NCI-H187 treated with DMSO at 0.1 percent for 48 hours (cell line): ENCODE results near the gene MMAB.

Experiments used
- DNase-seq: peaks from one replicate; lab custom pipeline; 2025; lab: John Stamatoyannopoulos, UW

Gene MMAB

DNA sequence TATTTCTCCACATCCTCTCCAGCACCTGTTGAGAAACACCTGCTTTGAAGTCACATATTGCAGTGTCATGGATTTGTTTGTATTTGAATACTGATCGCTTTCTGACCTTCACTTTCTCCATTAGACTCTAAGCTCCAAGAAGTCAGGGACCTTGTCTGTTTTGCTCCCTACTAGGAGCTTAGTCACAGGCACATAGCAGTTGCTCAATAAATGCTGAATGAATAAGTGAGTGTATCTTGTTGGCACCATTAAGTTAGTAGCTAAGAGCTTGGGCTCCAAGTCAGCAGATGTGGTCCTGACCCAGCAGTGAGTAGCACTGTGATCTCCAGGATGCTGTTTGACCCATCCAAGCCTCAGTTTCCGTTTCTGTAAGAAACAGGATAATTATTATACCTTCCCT, 10.4 kb upstream of the MMAB start:
- DNase-seq: no peak

DNA sequence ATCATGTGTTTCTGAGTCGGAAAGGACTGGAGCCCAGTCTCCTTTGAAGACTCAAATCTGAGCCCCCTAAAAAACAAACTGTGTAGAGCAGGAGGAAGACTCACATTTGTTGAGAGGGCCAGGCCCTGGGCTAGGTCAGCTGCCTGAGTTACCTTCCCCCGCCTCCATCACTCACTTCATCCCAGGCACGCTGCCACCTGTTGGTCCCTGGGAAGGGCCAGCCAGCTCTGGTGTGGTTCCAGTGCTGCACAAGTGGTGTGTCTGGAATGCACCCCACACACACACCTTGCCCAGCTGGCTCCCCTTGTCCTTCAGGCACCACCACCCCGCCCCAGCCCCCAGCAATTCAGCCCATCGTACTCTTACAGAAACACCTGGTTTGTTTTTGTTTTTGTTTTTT, 9.3 kb upstream of the MMAB start:
- DNase-seq: no peak

DNA sequence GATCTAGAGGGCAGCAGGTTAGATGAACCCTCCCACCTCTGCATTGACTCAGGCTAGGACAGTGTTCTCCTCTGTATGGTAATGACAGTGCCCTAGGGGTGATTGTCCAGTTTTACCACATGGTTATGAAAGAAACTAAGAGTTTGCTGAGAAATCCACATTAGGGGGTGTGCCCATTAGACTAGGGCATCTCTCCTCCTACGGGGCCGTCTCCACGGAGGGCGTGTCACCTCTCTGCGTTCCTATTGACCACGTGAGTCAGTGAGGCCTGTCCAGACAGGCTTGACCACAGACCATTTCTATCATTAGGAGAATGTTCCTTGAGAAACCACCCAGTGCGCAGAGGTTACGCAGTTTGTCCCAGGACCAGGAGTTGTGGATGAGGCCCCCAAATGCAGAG, 8.6 kb upstream of the MMAB start:
- no peak for DNase-seq

DNA sequence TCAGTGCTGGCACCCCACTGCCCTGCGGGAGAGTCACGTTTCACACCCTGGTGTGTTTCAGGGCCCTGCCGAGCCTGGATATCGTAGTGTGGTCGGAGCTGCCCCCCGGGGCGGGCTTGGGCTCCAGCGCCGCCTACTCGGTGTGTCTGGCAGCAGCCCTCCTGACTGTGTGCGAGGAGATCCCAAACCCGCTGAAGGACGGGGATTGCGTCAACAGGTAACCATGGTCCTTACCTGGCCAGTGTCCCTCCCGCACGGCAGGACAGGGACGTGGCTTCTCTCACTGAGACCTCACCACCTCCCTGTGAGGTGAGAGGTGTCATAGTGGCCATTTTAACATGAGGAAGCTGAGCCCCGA, 8.0 kb upstream of the MMAB start:
- no peak for DNase-seq

DNA sequence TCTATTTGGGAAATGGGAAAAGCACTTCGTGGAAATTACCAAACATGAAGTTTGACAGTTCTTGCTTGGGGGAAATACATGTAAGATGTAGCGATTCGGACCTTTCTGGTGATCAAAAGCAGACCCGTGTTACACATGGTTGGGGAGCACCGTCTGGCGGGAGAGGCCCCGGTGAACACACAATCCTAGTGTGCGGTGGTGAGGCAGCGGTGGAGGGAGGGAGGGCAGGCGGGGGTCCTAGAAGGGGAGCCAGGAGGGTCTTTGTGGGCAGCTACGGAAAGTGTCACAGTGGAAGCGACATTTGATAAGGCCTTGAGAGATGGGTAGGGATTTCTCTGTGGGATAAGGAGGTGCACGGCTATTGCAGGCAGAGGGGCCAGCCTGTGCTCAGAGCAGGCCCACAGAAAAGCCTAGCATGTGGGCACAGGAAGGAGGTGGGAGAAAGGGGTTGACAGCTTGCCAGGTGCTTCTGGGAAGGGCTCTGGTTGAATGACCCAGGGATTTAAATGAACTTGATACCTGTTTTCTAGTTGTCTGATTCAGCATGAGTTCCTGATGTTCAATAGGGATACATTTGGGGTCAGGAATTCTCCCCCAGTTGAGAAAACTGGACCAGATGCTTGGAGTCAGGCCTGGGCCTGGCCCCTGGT, 7.5 kb upstream of the MMAB start:
- DNase-seq: no peak

DNA sequence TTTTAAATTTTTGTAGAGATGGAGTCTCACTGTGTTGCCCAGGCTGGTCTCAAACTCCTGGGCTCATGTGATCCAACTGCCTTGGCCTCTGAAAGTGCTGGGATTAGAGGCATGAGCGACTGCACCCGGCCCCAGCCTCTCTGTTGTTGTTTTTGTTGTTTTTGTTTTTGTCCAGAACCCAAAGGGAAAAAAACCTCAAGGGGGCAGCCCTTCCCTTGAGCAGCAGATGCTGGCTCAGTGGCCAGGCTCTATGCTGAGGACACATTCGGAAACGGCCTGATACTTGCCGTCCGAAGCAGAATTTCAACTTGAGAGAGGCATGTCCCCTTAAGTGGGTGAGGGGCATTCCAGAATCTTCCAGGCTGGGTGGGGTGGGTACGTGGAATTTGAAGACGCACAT, 7.0 kb upstream of the MMAB start:
- DNase-seq: no peak

DNA sequence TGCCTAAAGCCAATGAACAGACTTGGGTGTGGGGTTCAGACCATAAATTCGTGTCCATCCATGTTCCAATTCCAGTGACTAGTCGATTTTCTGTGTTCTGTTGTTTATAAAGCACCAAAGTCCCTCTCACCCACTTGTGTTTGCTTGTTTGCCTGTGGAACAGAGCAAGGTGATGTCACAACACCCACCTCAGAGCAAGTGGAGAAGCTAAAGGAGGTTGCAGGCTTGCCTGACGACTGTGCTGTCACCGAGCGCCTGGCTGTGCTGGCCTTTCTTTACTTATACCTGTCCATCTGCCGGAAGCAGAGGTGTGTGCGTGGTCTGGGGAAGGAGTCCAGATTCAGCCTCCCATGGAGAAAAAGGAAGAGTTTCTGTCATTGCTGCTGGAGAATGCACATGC, 6.3 kb upstream of the MMAB start:
- DNase-seq: no peak

DNA sequence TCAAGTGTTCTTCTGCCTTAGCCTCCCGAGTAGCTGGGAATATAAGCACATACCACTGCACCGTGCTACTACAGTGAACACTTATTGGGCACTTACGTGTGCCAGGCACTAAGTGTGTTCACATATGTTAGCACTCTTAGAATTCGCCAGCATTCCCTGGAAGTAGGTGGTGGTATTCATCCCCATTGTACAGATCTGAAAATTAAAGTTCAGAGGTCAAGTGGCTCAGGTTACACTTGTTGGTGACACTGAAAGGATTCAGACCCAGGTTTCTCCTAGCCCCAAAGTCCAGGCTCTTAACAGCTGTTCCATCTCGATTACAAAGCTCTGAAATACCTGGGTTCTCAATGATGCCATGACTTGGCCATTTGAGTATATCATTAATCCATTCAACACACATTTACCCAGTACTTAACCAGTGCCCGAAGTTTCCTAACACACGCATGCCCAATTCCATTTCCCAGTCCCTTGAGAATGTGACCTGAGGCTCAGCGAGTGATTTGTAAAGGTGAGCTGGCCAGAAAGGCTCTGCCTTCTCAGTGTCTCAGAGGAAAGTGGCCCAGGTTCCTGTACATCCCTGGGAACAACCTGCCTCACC, 5.1 kb upstream of the MMAB start:
- no peak for DNase-seq

DNA sequence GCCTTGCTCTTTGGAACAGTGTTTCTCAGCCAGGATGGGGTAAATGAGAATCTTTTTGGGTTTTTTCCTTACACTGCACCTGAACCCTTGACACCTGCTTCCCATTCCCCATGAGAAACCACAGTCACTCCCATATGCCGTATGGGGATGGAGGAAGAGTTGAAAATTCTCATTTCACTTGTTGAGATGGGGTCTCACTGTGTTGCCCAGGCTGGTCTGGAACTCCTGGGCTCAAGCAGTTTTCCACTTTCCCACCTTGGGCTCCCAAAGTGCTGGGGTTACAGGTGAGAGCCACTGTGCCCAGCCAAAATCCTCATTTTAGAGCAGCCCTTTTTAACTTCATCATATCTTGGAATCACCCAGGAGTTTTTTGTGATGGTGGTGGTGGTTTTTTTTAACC, 4.0 kb upstream of the MMAB start:
- DNase-seq: no peak

DNA sequence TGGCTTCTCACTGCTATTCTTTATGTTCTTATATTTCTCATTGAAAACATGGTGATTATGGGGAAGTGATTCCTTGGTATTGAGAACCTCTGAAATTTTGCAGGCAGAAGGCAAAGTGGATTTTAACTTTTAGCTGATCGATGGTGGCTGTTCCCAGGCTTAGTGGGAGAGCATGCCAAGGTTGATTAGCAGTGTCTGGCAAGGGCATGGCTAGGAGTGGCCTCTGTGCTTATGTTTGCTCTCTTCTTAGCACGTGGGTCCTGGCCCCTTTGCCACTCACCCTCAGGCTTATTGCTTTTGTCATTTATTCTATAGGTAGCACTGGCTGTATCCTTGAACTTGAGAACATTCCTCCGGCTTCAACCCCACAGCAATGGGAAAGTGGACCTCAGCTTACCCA, 2.4 kb upstream of the MMAB start:
- DNase-seq: no peak

DNA sequence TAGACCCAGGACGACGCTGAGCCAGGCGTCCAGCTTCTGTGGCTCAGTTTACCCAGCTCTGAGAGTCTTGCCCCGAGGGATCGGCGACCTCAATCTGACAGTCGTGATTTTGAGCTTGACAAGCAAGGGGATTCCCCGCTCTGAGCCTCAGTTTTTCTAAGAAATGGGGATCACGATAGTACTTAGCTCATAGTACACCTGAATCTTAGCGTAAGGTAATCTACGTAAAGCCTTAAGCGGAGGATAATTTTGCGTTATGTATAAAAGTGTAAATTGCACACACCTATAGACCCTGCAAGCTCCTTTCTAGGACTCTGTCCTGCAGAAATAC, 575 bp upstream of the MMAB start:
- no peak for DNase-seq

DNA sequence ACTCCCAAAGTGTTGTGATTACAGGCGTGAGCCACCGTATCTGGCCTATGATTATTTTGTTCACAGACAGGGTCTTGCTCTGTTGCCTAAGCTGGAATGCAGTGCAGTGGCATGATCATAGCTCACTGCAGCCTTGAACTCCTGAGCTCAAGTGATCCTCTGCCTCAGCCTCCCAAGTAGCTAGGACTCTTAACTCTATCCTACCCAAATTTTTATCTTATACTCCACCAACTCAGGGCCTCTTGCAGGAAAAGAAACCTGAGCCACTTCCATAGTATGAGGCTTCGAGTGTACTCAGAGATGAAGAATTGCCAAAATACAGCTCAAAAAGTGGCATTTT, 828 bp downstream of the MMAB start:
- DNase-seq: no peak

DNA sequence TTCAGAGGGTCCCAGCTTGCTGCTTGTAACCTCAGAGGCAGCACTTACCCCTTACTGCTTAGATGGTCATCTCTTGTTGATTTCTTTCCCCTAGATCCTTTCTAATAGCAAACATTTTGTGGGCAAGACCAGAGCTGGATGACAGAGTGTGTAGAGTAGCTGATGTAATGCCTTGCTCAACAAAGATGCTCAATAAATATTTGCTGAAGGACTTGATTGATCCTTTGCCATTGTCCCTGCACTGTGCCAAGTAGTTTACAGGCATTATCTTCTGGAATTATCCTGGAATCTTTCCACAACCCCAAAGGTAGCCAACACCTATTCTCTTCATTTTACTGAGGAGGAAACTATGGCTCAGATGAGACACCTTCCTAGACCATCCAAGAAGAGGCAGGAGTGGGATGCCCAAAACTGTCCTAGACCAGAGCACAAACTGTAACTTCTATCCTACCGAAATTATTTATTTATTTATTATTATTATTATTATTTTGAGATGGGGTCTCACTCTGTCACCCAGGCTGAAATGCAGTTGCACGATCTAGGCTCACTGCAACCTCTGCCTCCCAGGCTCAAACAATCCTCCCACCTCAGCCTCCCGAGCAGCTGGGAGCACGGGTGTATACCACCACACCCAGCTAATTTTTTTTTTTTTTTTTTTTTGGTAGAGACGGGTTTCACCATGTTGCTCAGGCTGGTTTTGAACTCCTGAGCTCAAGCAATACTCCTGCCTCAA, 1.4 kb downstream of the MMAB start:
- no peak for DNase-seq

DNA sequence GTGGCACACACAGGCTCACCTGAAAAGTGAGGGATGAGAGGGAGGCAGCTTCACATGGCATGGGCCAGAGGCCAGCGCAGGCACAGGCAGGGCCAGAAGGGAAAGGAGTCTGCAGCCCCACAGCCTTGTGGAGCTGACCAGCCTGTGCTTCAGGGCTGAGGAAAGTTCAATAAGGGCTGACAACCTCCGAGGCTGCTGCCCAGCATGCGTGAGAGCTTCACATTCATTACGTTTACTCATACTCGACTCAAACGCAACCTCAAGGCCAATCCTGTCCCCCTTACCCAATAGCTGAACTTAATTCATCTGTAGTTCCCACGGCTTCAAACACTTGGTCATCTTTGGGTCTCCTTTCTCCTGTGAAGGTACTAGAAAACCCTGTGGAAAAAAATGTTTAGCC, 4.8 kb downstream of the MMAB start:
- DNase-seq: no peak

DNA sequence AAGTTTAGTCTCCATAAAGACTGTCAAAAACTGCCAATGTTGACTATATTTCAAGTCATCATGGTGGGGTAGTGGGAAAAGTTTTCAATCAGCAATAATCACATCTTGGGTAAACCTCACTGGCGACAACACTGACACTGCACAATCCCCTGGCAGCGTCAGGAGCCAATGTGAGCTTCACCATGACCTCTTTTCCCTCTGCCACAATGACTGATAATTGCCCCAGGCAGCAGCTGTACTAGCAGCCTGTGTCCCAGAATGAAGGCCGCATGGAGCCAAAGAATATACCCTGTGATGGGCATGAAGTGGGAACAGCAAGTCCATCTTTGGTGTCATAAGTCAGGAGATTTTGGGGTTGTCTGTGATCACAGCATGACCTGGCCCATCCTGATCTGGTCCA, 5.3 kb downstream of the MMAB start:
- DNase-seq: no peak

DNA sequence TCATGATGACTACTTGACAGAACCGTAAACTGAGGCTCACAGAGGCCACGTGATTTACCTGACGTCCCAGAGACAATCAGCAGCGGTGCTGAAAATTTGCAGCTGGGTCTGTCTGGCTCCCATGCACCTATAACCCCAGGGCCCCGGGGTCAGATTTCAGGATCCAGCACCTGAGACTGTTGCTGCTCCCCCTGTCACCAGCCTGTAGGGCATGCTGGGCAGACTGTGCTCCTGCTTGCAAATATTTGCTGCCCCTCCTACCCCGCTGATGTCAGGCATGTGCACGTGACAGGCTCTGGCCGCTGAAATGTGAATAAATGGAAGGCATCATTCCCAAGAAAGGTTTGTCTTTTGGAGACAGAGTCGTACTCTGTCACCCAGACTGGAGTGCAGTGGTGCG, 6.0 kb downstream of the MMAB start:
- DNase-seq: no peak

DNA sequence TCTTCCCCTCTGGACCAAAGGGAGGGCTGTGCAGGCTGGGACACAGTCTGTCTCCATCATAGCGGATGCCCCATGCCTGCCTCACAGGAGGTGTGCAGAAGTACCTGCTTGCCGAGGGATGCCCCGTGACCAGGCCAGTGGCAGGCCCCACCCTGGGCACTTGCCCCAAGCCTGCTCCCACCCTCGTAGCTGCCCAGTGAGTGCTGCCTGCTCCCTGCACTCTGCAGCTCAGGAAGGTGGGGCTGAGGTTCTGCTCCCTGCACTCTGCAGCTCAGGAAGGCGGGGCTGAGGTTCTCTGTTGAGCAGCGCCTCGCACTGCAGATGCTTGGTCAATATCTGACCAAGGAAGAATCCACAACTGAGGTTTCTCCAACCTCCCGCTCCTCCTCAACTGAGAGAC, 6.9 kb downstream of the MMAB start:
- no peak for DNase-seq

DNA sequence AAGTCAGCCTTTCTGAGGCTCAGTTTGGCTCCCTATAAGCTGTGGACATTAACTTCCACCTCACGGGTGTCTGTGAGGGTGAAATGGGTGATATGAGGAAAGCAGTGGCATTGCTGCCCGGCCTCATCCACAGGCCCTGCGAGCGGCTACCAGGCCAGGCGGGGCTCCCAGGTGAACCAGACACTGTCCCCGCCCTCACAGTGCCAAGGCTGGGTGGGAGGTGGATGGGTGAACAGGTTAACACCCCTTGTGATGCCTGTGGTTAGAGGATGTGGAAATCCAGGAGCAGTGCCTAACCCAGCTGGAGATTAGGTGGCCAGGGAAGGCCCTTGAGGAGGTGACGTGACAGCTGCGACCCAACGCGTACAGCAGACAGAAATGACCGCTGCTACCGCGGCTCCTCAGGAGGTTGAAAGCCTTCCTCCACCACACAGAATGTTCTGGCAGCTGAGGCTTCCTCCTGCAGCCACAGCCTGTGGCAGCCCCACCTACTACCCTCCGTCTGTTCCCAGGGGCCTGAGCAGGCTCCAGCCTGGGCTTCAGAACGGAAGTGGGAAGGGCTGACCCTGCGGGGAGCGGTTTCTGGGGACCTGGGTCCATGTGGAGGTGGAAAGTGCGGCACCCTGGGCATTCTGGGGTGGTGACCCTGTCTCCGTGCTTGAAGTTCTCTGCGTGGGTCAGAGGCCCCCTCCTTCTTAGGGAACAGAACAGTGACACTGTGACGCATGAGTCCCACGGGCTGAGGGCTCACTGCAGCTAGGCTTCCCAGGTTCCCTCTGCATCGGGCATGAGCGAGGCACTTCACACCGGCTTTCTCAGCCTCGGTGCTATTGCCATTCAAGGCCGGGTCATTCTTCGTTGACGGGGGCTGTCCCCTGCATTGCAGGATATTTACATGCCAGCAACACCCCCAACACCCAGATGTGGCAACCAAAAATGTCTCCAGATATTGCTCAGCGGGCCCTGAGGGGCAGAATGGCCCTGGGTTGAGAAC, 9.7 kb downstream of the MMAB start:
- no peak for DNase-seq

DNA sequence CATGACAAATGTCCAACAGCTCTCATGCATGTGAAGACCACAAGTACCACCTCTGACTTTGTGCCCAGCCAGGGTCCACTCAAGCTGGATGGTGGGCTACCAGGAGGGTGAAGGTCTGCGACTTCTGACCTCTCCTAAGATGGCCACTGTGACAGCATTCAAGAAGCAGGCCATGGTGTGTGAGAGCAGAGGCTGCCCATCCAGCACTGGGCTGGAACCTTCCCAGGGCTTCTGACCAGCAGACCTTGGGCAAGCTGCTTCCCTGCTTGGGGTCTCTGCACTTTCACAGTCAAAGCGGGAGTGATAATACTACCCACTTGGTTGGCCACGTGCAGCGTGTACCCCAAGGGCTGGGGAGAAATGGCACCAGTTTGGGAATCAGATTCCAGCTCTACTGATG, 10.4 kb downstream of the MMAB start:
- no peak for DNase-seq

DNA sequence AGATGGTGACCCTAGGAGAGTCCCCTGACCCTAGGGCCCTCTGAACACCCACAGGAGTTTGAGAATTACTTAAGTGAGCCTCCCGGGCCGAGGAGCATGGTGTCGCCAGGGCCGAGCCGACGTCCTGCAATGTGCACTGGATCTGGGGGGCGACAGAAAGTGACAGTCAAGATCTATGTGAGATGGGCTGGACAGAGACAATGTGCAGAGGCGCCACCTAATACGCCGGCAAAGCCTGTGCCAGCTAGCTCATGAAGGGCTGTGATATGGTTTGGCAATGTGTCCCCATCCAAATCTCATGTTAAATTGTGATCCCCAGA, 11.6 kb downstream of the MMAB start:
- no peak for DNase-seq

DNA sequence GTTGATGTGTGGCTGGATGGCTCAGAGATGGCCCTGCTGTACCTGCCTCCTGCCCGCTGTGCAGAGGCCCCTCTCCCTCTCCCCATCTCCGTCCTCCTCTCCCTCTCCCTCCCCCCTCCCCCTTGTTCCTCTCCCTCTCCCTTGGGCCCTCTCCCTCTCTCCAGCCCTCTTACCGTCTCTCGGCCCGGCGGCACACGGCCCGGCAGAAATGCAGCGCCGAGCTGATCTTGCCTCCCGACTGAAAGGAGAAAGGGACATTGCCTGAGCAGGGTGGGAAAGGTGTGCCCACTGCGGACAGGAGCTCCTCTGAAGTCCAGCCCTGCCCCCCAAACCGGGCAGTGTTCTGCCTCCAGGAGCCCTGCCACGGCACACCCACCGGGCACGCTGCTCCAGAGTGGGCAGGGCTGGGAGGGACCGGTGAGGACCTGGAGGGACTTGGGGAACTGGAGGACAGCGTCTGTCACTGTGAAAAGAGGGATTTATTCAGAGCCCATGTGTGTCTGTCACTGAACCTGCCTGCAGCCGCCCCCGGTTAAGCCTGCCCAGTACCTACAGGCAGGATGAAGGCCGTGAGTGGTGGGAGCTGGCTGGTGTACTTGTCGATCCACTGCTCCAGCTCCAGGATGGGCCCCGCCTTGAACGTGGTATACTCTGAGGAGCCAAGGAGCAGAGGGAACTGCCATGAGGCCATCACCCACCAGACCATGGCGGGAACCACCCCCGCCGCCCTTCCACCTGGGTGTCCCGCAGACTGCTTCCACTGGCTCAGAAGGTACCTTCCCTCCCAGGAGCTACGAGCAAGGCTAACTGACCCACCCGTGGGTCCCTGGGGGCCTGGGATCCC, 12.2 kb downstream of the MMAB start:
- DNase-seq: no peak

DNA sequence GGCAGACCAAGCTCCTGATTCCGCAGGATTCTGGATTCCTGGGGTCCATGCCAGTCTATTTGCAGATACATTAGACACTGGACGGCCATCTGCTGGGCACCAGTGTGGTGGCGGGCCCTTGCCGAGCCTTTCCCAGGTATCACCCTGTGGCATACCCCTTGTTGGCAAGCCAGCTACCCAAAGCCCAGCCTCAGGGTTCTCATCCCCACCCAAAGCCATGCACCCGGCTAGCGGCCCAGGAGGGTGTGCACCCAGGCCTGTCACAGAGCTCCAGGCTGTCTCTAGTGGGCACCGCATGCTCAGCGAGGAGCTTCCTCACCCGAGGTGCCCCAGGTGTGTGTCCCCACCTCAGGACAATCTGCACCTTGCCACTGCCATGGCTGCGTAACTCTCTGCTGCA, 13.7 kb downstream of the MMAB start:
- DNase-seq: no peak
